PFSK-1 (cell line): ENCODE results near the gene CLDN4.

ENCODE experiments used
- POLR2AphosphoS5 ChIP-seq: IDR thresholded peaks from 2 replicates; pipeline ENCODE4 v1.6.1; 2012; ENCODE audit warnings: low read depth, mild to moderate bottlenecking, control low read depth, low read length, moderate library complexity
- REST ChIP-seq, 2 experiments: IDR thresholded peaks; 2 replicates each; pipeline versions ENCODE4 v1.6.1 to v1.8.0; 2011 to 2012; ENCODE audit warnings: low read depth in 2 of 2, low read length in 2 of 2, control low read depth in 1 of 2, inconsistent platforms in 1 of 2, mild to moderate bottlenecking in 1 of 2, moderate library complexity in 1 of 2; ENCODE audit not compliant: insufficient read depth in 1 of 2
- SIN3A ChIP-seq: IDR thresholded peaks from 2 replicates; pipeline ENCODE4 v1.6.1; 2012; ENCODE audit warnings: mild to moderate bottlenecking, low read length, moderate library complexity, borderline replicate concordance; ENCODE audit not compliant: insufficient read depth
- TAF1 ChIP-seq: IDR thresholded peaks from 2 replicates; pipeline ENCODE4 v1.6.1; 2012; ENCODE audit warnings: low read length, control low read depth, borderline replicate concordance; ENCODE audit not compliant: insufficient read depth

GRCh38 chr7:73838642-73839041 lies 7.8 kb downstream of the CLDN4 start:
- TF ChIP-seq POLR2AphosphoS5 (no peak), REST (IDR thresholded peaks at IDR 0.05; ENCODE audit: insufficient read depth in 1 of 2, low read depth in 2 of 2, low read length in 2 of 2) (no peak), TAF1 (no peak), SIN3A (no peak)
